H9 (cell line): Measurements from ENCODE around the gene HBS1L. TPM values are rescaled to one million over a fixed set of nuclear protein-coding genes. Genes with fewer than 3 reads are reported as not detected.

ENCODE experiments used
- DNase-seq: peaks from one replicate; pipeline ENCODE4 v3.0.0-alpha.2; 2017
- H2AFZ ChIP-seq: one replicate; pipeline ENCODE4 v1.6.1; 2013; ENCODE audit warnings: mild to moderate bottlenecking, low read length, control low read depth, moderate library complexity
- H2AK5ac ChIP-seq: 2 replicates; pipeline ENCODE4 v1.6.1; 2013; ENCODE audit warnings: low read length, control low read depth, mixed read lengths; ENCODE audit not compliant: insufficient read length
- H2BK120ac ChIP-seq: one replicate; pipeline ENCODE4 v1.6.1; 2013; ENCODE audit warnings: low read depth, mild to moderate bottlenecking, low read length, control low read depth, inconsistent platforms; ENCODE audit not compliant: poor library complexity, severe bottlenecking
- H2BK12ac ChIP-seq: 2 replicates; pipeline ENCODE4 v1.6.1; 2013; ENCODE audit warnings: low read length, control low read depth, mixed read lengths, low read depth; ENCODE audit not compliant: insufficient read length
- H2BK15ac ChIP-seq: 2 replicates; pipeline ENCODE4 v1.6.1; 2013; ENCODE audit warnings: low read depth, low read length, control low read depth
- H2BK20ac ChIP-seq: one replicate; pipeline ENCODE4 v1.6.1; 2013; ENCODE audit warnings: low read depth, mild to moderate bottlenecking, low read length, control low read depth, inconsistent platforms; ENCODE audit not compliant: poor library complexity, severe bottlenecking
- H2BK5ac ChIP-seq: 2 replicates; pipeline ENCODE4 v1.6.1; 2013; ENCODE audit warnings: low read length, control low read depth, mixed read lengths; ENCODE audit not compliant: insufficient read length
- H3K14ac ChIP-seq: 2 replicates; pipeline ENCODE4 v1.6.1; 2013; ENCODE audit warnings: low read length, control low read depth; ENCODE audit not compliant: insufficient read depth
- H3K18ac ChIP-seq: 2 replicates; pipeline ENCODE4 v1.6.1; 2013; ENCODE audit warnings: low read depth, mild to moderate bottlenecking, mixed read lengths, low read length, control low read depth; ENCODE audit not compliant: insufficient read length
- H3K23ac ChIP-seq: 2 replicates; pipeline ENCODE4 v1.6.1; 2013; ENCODE audit warnings: low read length, control low read depth, mixed read lengths, low read depth; ENCODE audit not compliant: insufficient read length
- H3K23me2 ChIP-seq: 2 replicates; pipeline ENCODE4 v1.6.1; 2013; ENCODE audit warnings: low read depth, mild to moderate bottlenecking, mixed read lengths, low read length, control low read depth; ENCODE audit not compliant: insufficient read length, poor library complexity, severe bottlenecking
- H3K27ac ChIP-seq: 2 replicates; pipeline ENCODE4 v1.5.1; 2013; ENCODE audit warnings: low read length, control low read depth, mixed read lengths, low read depth; ENCODE audit not compliant: insufficient read length
- H3K27me3 ChIP-seq: 2 replicates; pipeline ENCODE4 v1.6.1; 2013; ENCODE audit warnings: low read length, control low read depth, inconsistent platforms; ENCODE audit not compliant: insufficient read depth
- H3K4ac ChIP-seq: 2 replicates; pipeline ENCODE4 v1.6.1; 2013; ENCODE audit warnings: low read depth, mild to moderate bottlenecking, control low read depth, inconsistent platforms, low read length, moderate library complexity
- H3K4me1 ChIP-seq: 2 replicates; pipeline ENCODE4 v1.6.1; 2013; ENCODE audit warnings: low read length, control low read depth, inconsistent platforms; ENCODE audit not compliant: insufficient read depth
- H3K4me2 ChIP-seq: 2 replicates; pipeline ENCODE4 v1.6.1; 2013; ENCODE audit warnings: low read length, control low read depth, mixed read lengths; ENCODE audit not compliant: insufficient read length, insufficient read depth
- H3K56ac ChIP-seq: 2 replicates; pipeline ENCODE4 v1.6.1; 2013; ENCODE audit warnings: low read depth, mild to moderate bottlenecking, mixed read lengths, low read length, control low read depth; ENCODE audit not compliant: insufficient read length
- H3K79me1 ChIP-seq: 2 replicates; pipeline ENCODE4 v1.6.1; 2013; ENCODE audit warnings: low read depth, mild to moderate bottlenecking, moderate library complexity, low read length, control low read depth, inconsistent platforms; ENCODE audit not compliant: insufficient read depth, poor library complexity, severe bottlenecking
- H3K79me2 ChIP-seq: 2 replicates; pipeline ENCODE4 v1.6.1; 2013; ENCODE audit warnings: low read length, control low read depth, inconsistent platforms; ENCODE audit not compliant: insufficient read depth
- H3K9ac ChIP-seq: 2 replicates; pipeline ENCODE4 v1.6.1; 2013; ENCODE audit warnings: low read length, control low read depth, mixed read lengths; ENCODE audit not compliant: insufficient read length; ENCODE audit errors: extremely low read depth
- H3K9me3 ChIP-seq: one replicate; pipeline ENCODE4 v1.6.1; 2013; ENCODE audit warnings: low read depth, low read length, inconsistent platforms; ENCODE audit not compliant: control insufficient read depth
- H3T11ph ChIP-seq: one replicate; pipeline ENCODE4 v1.6.1; 2013; ENCODE audit warnings: mild to moderate bottlenecking, low read length, control low read depth, inconsistent platforms
- H4K20me1 ChIP-seq: one replicate; pipeline ENCODE4 v1.6.1; 2013; ENCODE audit not compliant: control insufficient read depth, insufficient read length, insufficient read depth
- H4K5ac ChIP-seq: 2 replicates; pipeline ENCODE4 v1.6.1; 2013; ENCODE audit warnings: low read depth, mild to moderate bottlenecking, mixed read lengths, low read length, control low read depth; ENCODE audit not compliant: insufficient read length
- H4K8ac ChIP-seq: replicated peaks from 2 replicates; pipeline ENCODE4 v1.6.1; 2013; ENCODE audit warnings: low read length, control low read depth, mixed read lengths, low read depth; ENCODE audit not compliant: insufficient read length
- H4K91ac ChIP-seq: 2 replicates; pipeline ENCODE4 v1.6.1; 2013; ENCODE audit warnings: low read depth, mild to moderate bottlenecking, moderate library complexity, mixed read lengths, low read length, control low read depth; ENCODE audit not compliant: insufficient read length
- H3K27ac Mint-ChIP-seq, 3 experiments: 2 replicates in 2 of 3; 3 replicates in 1 of 3; pipeline ENCODE4 v1.8.0; 2020 to 2021; ENCODE audit warnings: mixed read lengths in 3 of 3, mild to moderate bottlenecking in 1 of 3, moderate library complexity in 1 of 3
- H3K27me3 Mint-ChIP-seq: 2 replicates; pipeline ENCODE4 v1.8.0; 2021; ENCODE audit warnings: low read depth, mild to moderate bottlenecking, moderate library complexity, mixed read lengths
- H3K36me3 Mint-ChIP-seq, 3 experiments: 2 replicates in 2 of 3; 3 replicates in 1 of 3; pipeline ENCODE4 v1.8.0; 2020 to 2021; ENCODE audit warnings: low read depth in 3 of 3, mixed read lengths in 3 of 3; ENCODE audit not compliant: insufficient read depth in 1 of 3
- H3K4me1 Mint-ChIP-seq, 2 experiments: 2 replicates each; pipeline ENCODE4 v1.8.0; 2020; ENCODE audit warnings: mixed read lengths in 2 of 2
- H3K4me3 Mint-ChIP-seq, 2 experiments: 2 replicates in 1 of 2; 3 replicates in 1 of 2; pipeline ENCODE4 v1.8.0; 2020 to 2021; ENCODE audit warnings: mild to moderate bottlenecking in 2 of 2, mixed read lengths in 2 of 2, moderate library complexity in 1 of 2
- H3K9me3 Mint-ChIP-seq, 2 experiments: 2 replicates in 1 of 2; 3 replicates in 1 of 2; pipeline ENCODE4 v1.8.0; 2020; ENCODE audit warnings: mild to moderate bottlenecking in 2 of 2, mixed read lengths in 2 of 2, moderate library complexity in 1 of 2
- CTCF ChIP-seq: fragments of 200-600 bp; sonication (generic); conservative IDR thresholded peaks from 3 replicates; pipeline ENCODE4 v1.8.0; 2021; ENCODE audit warnings: antibody characterized with exemption, mild to moderate bottlenecking
- WGBS: extraction: QIAGEN DNeasy Blood & Tissue Kit; methylation state at CpG from one replicate; pipeline ENCODE4 v1.1.7; 2013; ENCODE audit warnings: missing lambda C conversion rate, low lambda C conversion rate, mixed read lengths; ENCODE audit not compliant: insufficient read length; ENCODE audit errors: extremely low coverage; 5-methylcytosine and 5-hydroxymethylcytosine counted together
- total RNA-seq: library from RNA; stranded (reverse); gene quantifications from 2 replicates; pipeline ENCODE4 v1.2.1, GENCODE V29; 2021

The HBS1L gene
- total RNA-seq, 1 experiment from 2014 or later, result 110 TPM

GRCh38 chr6:134932098-134932497 is 122.5 kb downstream of the HBS1L start:
- no peak overlapping the region for H4K91ac ChIP-seq
- H2BK12ac ChIP-seq, result no peak overlapping the region
- H4K5ac ChIP-seq, result no peak overlapping the region
- no peak overlapping the region for H3K23ac ChIP-seq
- H3K79me1 ChIP-seq, result no peaks in the 10 kb centered on the region
- H4K8ac ChIP-seq, result no peak overlapping the region
- no peak overlapping the region for H3K18ac ChIP-seq
- H3K4me3 Mint-ChIP-seq, result no peak overlapping the region
- H2BK15ac ChIP-seq, result no peak overlapping the region
- H3K27me3 Mint-ChIP-seq, result peaks cover 1% of the 10 kb centered on the region; the same call in 1 of the 2 replicates
- H3K27ac ChIP-seq, result no peak overlapping the region
- no peak for DNase-seq
- no peak overlapping the region for H3K9ac ChIP-seq
- H4K20me1 ChIP-seq, result no peaks in the 10 kb centered on the region
- H3K9me3 ChIP-seq, result no peaks in the 10 kb centered on the region
- H3K9me3 Mint-ChIP-seq, result no peaks in the 10 kb centered on the region
- no peaks in the 10 kb centered on the region for H3K27me3 ChIP-seq
- WGBS, result no CpG with 5 or more reads among the region's 5 CpGs
- no peak overlapping the region for H3T11ph ChIP-seq
- H3K36me3 Mint-ChIP-seq, result no peaks in the 10 kb centered on the region
- H2BK5ac ChIP-seq, result no peak overlapping the region
- no peak overlapping the region for H2AK5ac ChIP-seq
- no peak overlapping the region for H3K56ac ChIP-seq
- no peak for TF ChIP-seq CTCF
- H2BK20ac ChIP-seq, result no peak overlapping the region
- H3K4me1 Mint-ChIP-seq, result peaks cover 0 to 3% of the 10 kb centered on the region in 2 experiments; a peak in 1 of 4 replicates
- H3K4me1 ChIP-seq, result no peaks in the 10 kb centered on the region
- H3K79me2 ChIP-seq, result no peaks in the 10 kb centered on the region
- H3K4me2 ChIP-seq, result no peak overlapping the region
- no peak overlapping the region for H3K14ac ChIP-seq
- H3K4ac ChIP-seq, result no peak overlapping the region
- H2BK120ac ChIP-seq, result no peak overlapping the region
- no peaks in the 10 kb centered on the region for H3K23me2 ChIP-seq
- H2AFZ ChIP-seq, result no peak overlapping the region
- no peak overlapping the region for H3K27ac Mint-ChIP-seq
